Muscle layer of duodenum (tissue), 2 donors: ENCODE results near the gene ADSS2.

Source experiments
- H3K27ac ChIP-seq: one replicate; pipeline ENCODE4 v1.7.0; 2013; ENCODE audit warnings: mild to moderate bottlenecking, low read length
- H3K27me3 ChIP-seq: one replicate; pipeline ENCODE4 v1.7.0; 2013; ENCODE audit warnings: low read depth, mild to moderate bottlenecking, control low read depth, low read length
- H3K36me3 ChIP-seq, 2 donors: one replicate each; pipeline ENCODE4 v1.7.0; 2013; ENCODE audit warnings: low read length in 2 of 2, control low read depth in 1 of 2, mild to moderate bottlenecking in 1 of 2; ENCODE audit not compliant: insufficient read depth in 2 of 2, control insufficient read depth in 1 of 2
- H3K4me1 ChIP-seq, 2 donors: one replicate each; pipeline ENCODE4 v1.7.0; 2013; ENCODE audit warnings: low read length in 2 of 2, mild to moderate bottlenecking in 2 of 2, control low read depth in 1 of 2, moderate library complexity in 1 of 2; ENCODE audit not compliant: insufficient read depth in 2 of 2, control insufficient read depth in 1 of 2
- H3K4me3 ChIP-seq, 2 donors: one replicate each; pipeline ENCODE4 v1.7.0; 2013; ENCODE audit warnings: low read length in 2 of 2, low read depth in 1 of 2, mild to moderate bottlenecking in 1 of 2
- H3K9me3 ChIP-seq, 2 donors: one replicate each; pipeline ENCODE4 v1.7.0; 2013; ENCODE audit warnings: low read length in 2 of 2, control low read depth in 1 of 2, mild to moderate bottlenecking in 1 of 2; ENCODE audit not compliant: control insufficient read depth in 1 of 2
- donor health status: healthy.

The ADSS2 gene

GRCh38 chr1:244419024-244419423, 32.7 kb downstream of the ADSS2 start:
- Histone ChIP-seq H3K27me3 (no peaks in the 10 kb centered on the region), H3K4me3 (no peak overlapping the region), H3K27ac (no peak overlapping the region), H3K9me3 (no peaks in the 10 kb centered on the region), H3K4me1 (no peaks in the 10 kb centered on the region), H3K36me3 (peaks cover 62% of the 10 kb centered on the region in 2 donors)

GRCh38 chr1:244414543-244414942, 37.2 kb downstream of the ADSS2 start:
- H3K36me3 ChIP-seq = peaks cover 72 to 79% of the 10 kb centered on the region in 2 donors
- H3K9me3 ChIP-seq = no peaks in the 10 kb centered on the region
- H3K27ac ChIP-seq = no peak overlapping the region
- H3K4me3 ChIP-seq = no peak overlapping the region
- no peaks in the 10 kb centered on the region for H3K27me3 ChIP-seq
- H3K4me1 ChIP-seq = no peaks in the 10 kb centered on the region

- Histone ChIP-seq H3K36me3 (peaks cover 66 to 76% of the 10 kb centered on the region in 2 donors), H3K4me3 (no peak overlapping the region), H3K9me3 (no peaks in the 10 kb centered on the region), H3K27ac (no peak overlapping the region), H3K27me3 (no peaks in the 10 kb centered on the region), H3K4me1 (no peaks in the 10 kb centered on the region)
Measured at GRCh38 chr1:244413736-244414135, 38.0 kb downstream of the ADSS2 start.

- Histone ChIP-seq H3K9me3 (no peaks in the 10 kb centered on the region), H3K27ac (no peak overlapping the region), H3K4me3 (no peak overlapping the region), H3K4me1 (no peaks in the 10 kb centered on the region), H3K27me3 (no peaks in the 10 kb centered on the region), H3K36me3 (peaks cover 61 to 76% of the 10 kb centered on the region in 2 donors)
Measured at GRCh38 chr1:244412176-244412575, 39.5 kb downstream of the ADSS2 start.

GRCh38 chr1:244409701-244410100, 42.0 kb downstream of the ADSS2 start:
- no peak overlapping the region for H3K4me3 ChIP-seq
- H3K27ac ChIP-seq = no peak overlapping the region
- H3K27me3 ChIP-seq = no peaks in the 10 kb centered on the region
- no peaks in the 10 kb centered on the region for H3K4me1 ChIP-seq
- no peaks in the 10 kb centered on the region for H3K9me3 ChIP-seq
- peaks cover 43 to 59% of the 10 kb centered on the region in 2 donors for H3K36me3 ChIP-seq

- Histone ChIP-seq H3K27ac (no peak overlapping the region), H3K36me3 (peaks cover 18 to 59% of the 10 kb centered on the region in 2 donors), H3K4me1 (no peaks in the 10 kb centered on the region), H3K9me3 (peaks cover 7 to 10% of the 10 kb centered on the region in 2 donors), H3K27me3 (no peaks in the 10 kb centered on the region), H3K4me3 (no peak overlapping the region)
Measured at GRCh38 chr1:244406337-244406736, 45.4 kb downstream of the ADSS2 start.

- Histone ChIP-seq H3K27ac (no peak overlapping the region), H3K4me3 (no peak overlapping the region), H3K27me3 (no peaks in the 10 kb centered on the region), H3K4me1 (no peaks in the 10 kb centered on the region), H3K9me3 (peaks cover 12% of the 10 kb centered on the region in 2 donors), H3K36me3 (peaks cover 17 to 60% of the 10 kb centered on the region in 2 donors)
Measured at GRCh38 chr1:244405856-244406255, 45.9 kb downstream of the ADSS2 start.

GRCh38 chr1:244403431-244403830, 48.3 kb downstream of the ADSS2 start:
- no peaks in the 10 kb centered on the region for H3K4me1 ChIP-seq
- peaks cover 9 to 53% of the 10 kb centered on the region in 2 donors for H3K36me3 ChIP-seq
- no peak overlapping the region for H3K4me3 ChIP-seq
- H3K27ac ChIP-seq = no peak overlapping the region
- H3K9me3 ChIP-seq = peaks cover 12 to 14% of the 10 kb centered on the region in 2 donors
- H3K27me3 ChIP-seq = no peaks in the 10 kb centered on the region

- Histone ChIP-seq H3K27ac (no peak overlapping the region), H3K4me1 (no peaks in the 10 kb centered on the region), H3K27me3 (no peaks in the 10 kb centered on the region), H3K9me3 (peaks cover 12 to 14% of the 10 kb centered on the region in 2 donors), H3K4me3 (no peak overlapping the region), H3K36me3 (peaks cover 6 to 36% of the 10 kb centered on the region in 2 donors)
Measured at GRCh38 chr1:244400974-244401373, 50.7 kb downstream of the ADSS2 start.

- Histone ChIP-seq H3K9me3 (peaks cover 9 to 10% of the 10 kb centered on the region in 2 donors), H3K4me1 (no peaks in the 10 kb centered on the region), H3K36me3 (peaks cover 5 to 12% of the 10 kb centered on the region in 2 donors), H3K27ac (no peak overlapping the region), H3K27me3 (no peaks in the 10 kb centered on the region), H3K4me3 (no peak overlapping the region)
Measured at GRCh38 chr1:244397131-244397530, 54.6 kb downstream of the ADSS2 start.

GRCh38 chr1:244395965-244396364, 55.7 kb downstream of the ADSS2 start:
- Histone ChIP-seq H3K27me3 (no peaks in the 10 kb centered on the region), H3K4me1 (no peaks in the 10 kb centered on the region), H3K36me3 (peaks cover 0 to under 1% of the 10 kb centered on the region in 2 donors), H3K9me3 (peaks cover 0 to 3% of the 10 kb centered on the region in 2 donors), H3K27ac (no peak overlapping the region), H3K4me3 (no peak overlapping the region)
